HG03159 (cell line): Measurements from ENCODE around the gene SLC35E4.

ENCODE experiments used
- ATAC-seq: cut with Tn5 transposase; IDR thresholded peaks from one replicate; pipeline ENCODE4 v1.9.1; 2021; ENCODE audit warnings: mild to moderate bottlenecking, moderate library complexity; ENCODE audit not compliant: unreplicated experiment

The SLC35E4 gene

GRCh38 chr22:30681831-30682230 is 46.2 kb downstream of the SLC35E4 start:
- ATAC-seq = no peak

GRCh38 chr22:30685178-30685577 is 49.6 kb downstream of the SLC35E4 start:
- no peak for ATAC-seq

- no peak for ATAC-seq
These were observed 51.8 kb downstream of the SLC35E4 start for GRCh38 chr22:30687358-30687757.

- no peak for ATAC-seq
These were observed 54.0 kb downstream of the SLC35E4 start for GRCh38 chr22:30689622-30690021.

- no peak for ATAC-seq
These were observed 55.6 kb downstream of the SLC35E4 start for GRCh38 chr22:30691204-30691603.

- no peak for ATAC-seq
These were observed 58.6 kb downstream of the SLC35E4 start for GRCh38 chr22:30694171-30694639.

GRCh38 chr22:30694640-30695350 is 59.2 kb downstream of the SLC35E4 start, which contains the start of gene OSBP2:
OSBP2 (plus strand) TSS chr22:30694874; CDS start chr22:30694910, 36 bp downstream.
- ATAC-seq = no peak

- ATAC-seq = no peak
These were observed 59.8 kb downstream of the SLC35E4 start for GRCh38 chr22:30695351-30695851.

GRCh38 chr22:30695871-30696655 is 60.5 kb downstream of the SLC35E4 start:
- no peak for ATAC-seq
